Measurements from ENCODE around the gene INS.
"Not testable (repeated sequence)": the region's sequence is repeated elsewhere in the genome, so short reads cannot be mapped to it uniquely, and the experiment has no call there.

The INS gene

GRCh38 chr11:2198621-2199365 is 37.8 kb upstream of the INS start:
- DNase-seq, result no peak

- no peak for DNase-seq
Measured at GRCh38 chr11:2197771-2198520, 36.9 kb upstream of the INS start.

- DNase-seq, result peak; percentile 9
Measured at GRCh38 chr11:2196970-2197770, 36.2 kb upstream of the INS start.

- DNase-seq, result no peak
Measured at GRCh38 chr11:2195756-2196088, 34.7 kb upstream of the INS start.

- no peak for DNase-seq
Measured at GRCh38 chr11:2194877-2195755, 34.1 kb upstream of the INS start.

GRCh38 chr11:2193888-2194595 is 33.0 kb upstream of the INS start:
- DNase-seq, result not testable (repeated sequence)

- DNase-seq, result no peak
Measured at GRCh38 chr11:2193099-2193887, 32.3 kb upstream of the INS start.

- DNase-seq, result no peak
Measured at GRCh38 chr11:2192435-2192834, 31.4 kb upstream of the INS start.

- no peak for DNase-seq
Measured at GRCh38 chr11:2191883-2192282, 30.9 kb upstream of the INS start.

- no peak for DNase-seq
Measured at GRCh38 chr11:2190657-2191471, 29.9 kb upstream of the INS start.

GRCh38 chr11:2189938-2190656 is 29.1 kb upstream of the INS start:
- DNase-seq, result no peak

GRCh38 chr11:2188745-2189144 is 27.7 kb upstream of the INS start:
- no peak for DNase-seq

GRCh38 chr11:2187280-2187707 is 26.3 kb upstream of the INS start:
- no peak for DNase-seq

GRCh38 chr11:2186669-2187279 is 25.8 kb upstream of the INS start:
- DNase-seq, result no peak

- DNase-seq, result no peak
Measured at GRCh38 chr11:2185324-2186085, 24.5 kb upstream of the INS start.

GRCh38 chr11:2182692-2183474 is 21.9 kb upstream of the INS start:
- DNase-seq, result no peak

GRCh38 chr11:2182075-2182474 is 21.1 kb upstream of the INS start:
- no peak for DNase-seq
